Bronchus fibroblast of lung (primary cell): ENCODE data around the gene TNFRSF9. TPM values are rescaled to one million over a fixed set of nuclear protein-coding genes. Genes with fewer than 3 reads are reported as not detected.

Experiments
- total RNA-seq: library from RNA; depleted of rRNA; stranded (reverse); fragments of >200 nt; gene quantifications from 2 replicates; pipeline ENCODE4 v1.2.3, GENCODE V29; 2015

Gene TNFRSF9
- 0.15 and 0.34 TPM in 2 replicates for total RNA-seq

DNA sequence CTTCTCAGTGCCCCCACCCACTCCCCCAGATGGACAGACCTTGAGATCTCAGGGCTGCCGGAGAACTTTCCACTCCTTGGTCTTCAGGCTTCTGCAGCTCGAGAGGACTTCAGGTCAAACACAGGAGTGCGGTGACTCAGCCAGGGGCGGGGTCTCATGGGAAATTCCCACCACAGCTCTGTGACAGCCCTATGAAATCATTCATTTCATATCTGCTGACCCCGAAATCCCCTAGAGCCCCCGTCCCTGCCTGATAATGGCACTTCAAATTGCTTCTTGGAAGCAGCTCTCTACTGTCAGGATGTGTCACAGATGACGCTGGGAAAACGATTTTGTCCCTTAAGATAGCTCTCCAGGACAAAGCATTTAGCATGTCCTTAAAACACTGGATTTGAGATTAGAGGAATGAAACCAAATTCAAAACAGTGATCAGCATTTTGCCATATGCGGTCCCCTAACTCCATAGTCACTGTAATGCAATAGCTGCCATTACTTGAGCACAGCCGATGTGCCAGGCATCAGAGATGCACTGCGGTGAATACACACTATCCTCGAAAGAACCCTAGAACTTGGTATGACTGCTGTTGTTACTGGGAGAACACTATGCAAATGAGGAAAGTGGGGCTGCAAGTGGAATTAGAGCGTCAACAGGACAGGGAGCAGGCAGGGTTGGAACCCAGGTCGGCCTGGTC, at the start of gene TNFRSF9:
TSS of gene TNFRSF9 (minus strand) at position 95 of the 692 bp plus-strand sequence. CDS start 845 bp downstream, outside the sequence.

DNA sequence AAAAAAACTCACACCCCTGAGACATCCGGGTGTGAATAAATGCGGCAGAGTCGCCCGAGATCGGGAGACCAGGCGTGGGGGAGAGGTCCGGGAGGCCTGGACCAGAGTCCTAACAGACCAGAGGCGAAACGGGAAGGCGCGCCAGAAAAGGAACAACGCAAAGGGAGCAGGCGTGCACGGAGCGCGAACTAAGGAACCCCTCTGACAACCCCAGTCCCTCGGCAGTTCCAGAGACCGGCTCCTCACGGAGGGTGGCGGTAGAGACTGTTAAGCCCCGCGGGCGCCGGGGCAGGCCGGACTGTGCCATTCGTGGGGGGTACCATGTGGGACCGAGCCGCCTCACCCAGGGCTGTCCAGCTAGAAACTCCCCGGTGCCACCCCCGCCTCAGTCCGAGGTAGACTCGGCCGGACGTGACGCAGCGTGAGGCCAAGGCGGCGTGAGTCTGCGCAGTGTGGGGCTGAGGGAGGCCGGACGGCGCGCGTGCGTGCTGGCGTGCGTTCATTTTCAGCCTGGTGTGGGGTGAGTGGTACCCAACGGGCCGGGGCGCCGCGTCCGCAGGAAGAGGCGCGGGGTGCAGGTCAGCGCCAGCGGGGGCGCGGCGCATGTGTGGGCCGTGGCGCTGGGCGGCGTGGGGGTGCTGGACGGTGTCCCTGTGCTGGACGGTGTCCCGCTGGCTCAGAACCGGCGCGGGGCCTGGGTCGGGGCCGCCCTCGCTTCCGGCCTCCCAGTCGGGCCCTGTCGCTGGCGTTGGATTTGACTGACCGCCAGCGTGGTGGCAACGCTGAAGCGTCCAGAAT, 20.8 kb upstream of the TNFRSF9 start, which contains the start of gene PARK7:
TSS of gene PARK7 (plus strand) at position 496 of the 798 bp plus-strand sequence. CDS start 1,075 bp downstream, outside the sequence.

Other genes with a start within 250 kb of the TNFRSF9 start
- 87.1 and 94.3 TPM in 2 replicates for gene VAMP3, start 169.5 kb downstream of the TNFRSF9 start, total RNA-seq
- gene PER3, start 156.5 kb downstream of the TNFRSF9 start, total RNA-seq = 1.8 TPM in 2 replicates
- 0.17 TPM in 1 of 2 replicates, not detected in the other for gene UTS2, start 87.8 kb downstream of the TNFRSF9 start, total RNA-seq
- 253 and 277 TPM in 2 replicates for gene PARK7, start 20.9 kb upstream of the TNFRSF9 start, total RNA-seq
- 108 and 109 TPM in 2 replicates for gene ERRFI1, start 85.5 kb upstream of the TNFRSF9 start, total RNA-seq